Cortex of kidney (tissue), 1 donor: Measurements from ENCODE around the gene LCE1D.

Experiments
- DNase-seq: peaks from one replicate; lab custom pipeline; 2025; lab: John Stamatoyannopoulos, UW

Gene LCE1D

GRCh38 chr1:152817309-152817708, 20.8 kb downstream of the LCE1D start:
- no peak for DNase-seq

- no peak for DNase-seq
Measured at GRCh38 chr1:152823294-152823693, 26.8 kb downstream of the LCE1D start.

DNA sequence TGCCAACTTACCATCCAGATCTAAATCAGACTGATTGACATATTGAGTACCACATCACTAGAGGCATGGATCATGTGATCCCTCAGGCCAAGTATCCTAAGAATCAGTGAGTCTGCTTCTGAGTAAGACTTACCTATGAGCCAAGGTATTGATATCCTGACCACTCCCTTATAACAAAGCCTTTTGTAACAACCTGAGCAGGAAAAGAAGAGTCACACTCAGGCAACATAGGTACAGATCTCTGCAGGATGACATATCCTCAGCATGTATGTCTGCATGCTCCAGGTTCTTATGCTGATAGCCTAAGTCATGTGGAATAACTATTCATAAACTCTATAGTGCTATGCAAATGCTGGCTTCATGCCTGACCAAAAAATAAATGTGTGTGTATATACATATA, 28.4 kb downstream of the LCE1D start:
- no peak for DNase-seq

GRCh38 chr1:152827173-152827572, 30.7 kb downstream of the LCE1D start, which contains the start of gene LCE1A:
TSS of gene LCE1A (plus strand) at chr1:152827473. CDS start at chr1:152827473, 0 bp downstream.
- no peak for DNase-seq

GRCh38 chr1:152836870-152837269, 40.3 kb downstream of the LCE1D start:
- DNase-seq, result no peak

- no peak for DNase-seq
Measured at GRCh38 chr1:152842556-152842955, 46.0 kb downstream of the LCE1D start, which contains the start of gene LCE6A. TSS of gene LCE6A (plus strand) at chr1:152842856. CDS start at chr1:152843521, 665 bp downstream.
